ENCODE data around the gene FOXK1. TPM values are rescaled to one million over a fixed set of nuclear protein-coding genes. Genes with fewer than 3 reads are reported as not detected.
A peak's percentile ranks its signal among the peaks of the same experiment; 100 is the strongest.
"Not testable (repeated sequence)": the region's sequence is repeated elsewhere in the genome, so short reads cannot be mapped to it uniquely, and the experiment has no call there.

FOXK1 gene
- total RNA-seq, 2 experiments from 2014 or later = 38.5 to 39.6 TPM

- no peak for DNase-seq
- no peaks in the 10 kb centered on the region for H3K9me3 Mint-ChIP-seq
- CTCF ChIA-PET = interaction anchor here (0.8 to 1.2 kb wide), 4 partner anchors 10 to 80 kb away, joined by 3 to 6 read pairs (median 3); no protein-coding TSS in a partner anchor
- peaks cover 21% of the 10 kb centered on the region for H3K36me3 Mint-ChIP-seq (ENCODE audit: low read depth)
- ATAC-seq = no peak
- no peak for TF ChIP-seq CTCF (IDR thresholded peaks at IDR 0.05)
- H3K4me3 Mint-ChIP-seq = no peak overlapping the region
- peaks cover 67% of the 10 kb centered on the region for H3K4me1 Mint-ChIP-seq (ENCODE audit: low read depth)
- POLR2A ChIA-PET = interaction anchor here (0.8 to 1.6 kb wide), 2 partner anchors 34 to 50 kb away, joined by 3 to 4 read pairs; no protein-coding TSS in a partner anchor
- no peaks in the 10 kb centered on the region for H3K27me3 Mint-ChIP-seq
- intact Hi-C loops (cut with micrococcal nuclease) = no loop called here
- H3K27ac Mint-ChIP-seq = no peak overlapping the region
Observed at GRCh38 chr7:4690953-4691856, 9.1 kb downstream of the FOXK1 start.

GRCh38 chr7:4692055-4692454 is 10.0 kb downstream of the FOXK1 start:
- POLR2A ChIA-PET = no interaction called here
- Mint-ChIP-seq H3K9me3 (no peaks in the 10 kb centered on the region), H3K4me1 (ENCODE audit: low read depth) (peaks cover 65% of the 10 kb centered on the region)

GRCh38 chr7:4692622-4693021 is 10.5 kb downstream of the FOXK1 start:
- Mint-ChIP-seq H3K4me1 (ENCODE audit: low read depth) (peaks cover 65% of the 10 kb centered on the region), H3K36me3 (ENCODE audit: low read depth) (peaks cover 19% of the 10 kb centered on the region)
- CTCF ChIA-PET = interaction anchor here (0.8 to 1.2 kb wide), 2 partner anchors 33 to 59 kb away, joined by 3 read pairs; no protein-coding TSS in a partner anchor
- H3K27ac Mint-ChIP-seq; POLR2A ChIA-PET; H3K27me3 Mint-ChIP-seq; H3K9me3 Mint-ChIP-seq; ATAC-seq; DNase-seq; intact Hi-C loops (cut with micrococcal nuclease); H3K4me3 Mint-ChIP-seq: not testable (repeated sequence)

More at GRCh38 chr7:4692055-4692454, 10.0 kb downstream of the FOXK1 start:
- DNase-seq (no peak), ATAC-seq (no peak)
- Mint-ChIP-seq H3K27me3 (no peaks in the 10 kb centered on the region), H3K36me3 (ENCODE audit: low read depth) (peaks cover 19% of the 10 kb centered on the region), H3K27ac (no peak overlapping the region), H3K4me3 (no peak overlapping the region)
- TF ChIP-seq CTCF (IDR thresholded peaks at IDR 0.05) = no peak
- intact Hi-C loops (cut with micrococcal nuclease) = no loop called here
- CTCF ChIA-PET = interaction anchor here (0.8 to 1.2 kb wide), 4 partner anchors 9 to 81 kb away, joined by 3 to 6 read pairs (median 3); no protein-coding TSS in a partner anchor

- DNase-seq (no peak), ATAC-seq (no peak)
- H3K9me3 Mint-ChIP-seq = no peaks in the 10 kb centered on the region
- peaks cover 17% of the 10 kb centered on the region for H3K36me3 Mint-ChIP-seq (ENCODE audit: low read depth)
- CTCF ChIA-PET = interaction anchor here (0.8 kb wide), 1 partner anchor 58 kb away, joined by 3 read pairs; no protein-coding TSS in a partner anchor
- intact Hi-C loops (cut with micrococcal nuclease) = no loop called here
- TF ChIP-seq CTCF (IDR thresholded peaks at IDR 0.05) = no peak
- H3K27me3 Mint-ChIP-seq = no peaks in the 10 kb centered on the region
- peaks cover 63% of the 10 kb centered on the region for H3K4me1 Mint-ChIP-seq (ENCODE audit: low read depth)
- POLR2A ChIA-PET = no interaction called here
- no peak overlapping the region for H3K4me3 Mint-ChIP-seq
- no peak overlapping the region for H3K27ac Mint-ChIP-seq
Observed at GRCh38 chr7:4693152-4693551, 11.1 kb downstream of the FOXK1 start.

GRCh38 chr7:4693749-4694148 is 11.7 kb downstream of the FOXK1 start:
- CTCF ChIA-PET = no interaction called here

More at GRCh38 chr7:4693749-4694148, 11.7 kb downstream of the FOXK1 start:
- POLR2A ChIA-PET = no interaction called here
- ATAC-seq (no peak), DNase-seq (no peak)
- no peak overlapping the region for H3K4me3 Mint-ChIP-seq
- no peak for TF ChIP-seq CTCF (IDR thresholded peaks at IDR 0.05)
- H3K27ac Mint-ChIP-seq = peak overlapping the region; percentile 57
- H3K36me3 Mint-ChIP-seq (ENCODE audit: low read depth) = peaks cover 14% of the 10 kb centered on the region
- H3K9me3 Mint-ChIP-seq = no peaks in the 10 kb centered on the region
- H3K27me3 Mint-ChIP-seq = no peaks in the 10 kb centered on the region
- intact Hi-C loops (cut with micrococcal nuclease) = no loop called here
- peaks cover 60% of the 10 kb centered on the region for H3K4me1 Mint-ChIP-seq (ENCODE audit: low read depth)
